Fibroblast of lung (primary cell): ENCODE data around the gene ITFG1. TPM values are rescaled to one million over a fixed set of nuclear protein-coding genes. Genes with fewer than 3 reads are reported as not detected.

Experiments
- DNase-seq, 2 donors: peaks; one replicate each; pipeline versions ENCODE4 v3.0.0 to v3.0.0-alpha.2; 2010; ENCODE audit warnings: low read depth in 2 of 2
- H2AFZ ChIP-seq: 2 replicates; pipeline ENCODE4 v1.5.1; 2012; ENCODE audit warnings: low read length, control low read depth, inconsistent platforms
- H3K27ac ChIP-seq: 2 replicates; pipeline ENCODE4 v1.5.1; 2011; ENCODE audit warnings: low read length, control low read depth; ENCODE audit not compliant: insufficient read depth
- H3K27me3 ChIP-seq: 2 replicates; pipeline ENCODE4 v1.5.1; 2011; ENCODE audit warnings: mild to moderate bottlenecking, low read length; ENCODE audit not compliant: control insufficient read depth, insufficient read depth
- H3K36me3 ChIP-seq: 2 replicates; pipeline ENCODE4 v1.5.1; 2011; ENCODE audit warnings: low read length; ENCODE audit not compliant: control insufficient read depth, insufficient read depth
- H3K4me1 ChIP-seq: 2 replicates; pipeline ENCODE4 v1.5.1; 2011; ENCODE audit warnings: low read length; ENCODE audit not compliant: control insufficient read depth, insufficient read depth; ENCODE audit errors: extremely low read depth
- H3K4me2 ChIP-seq: 2 replicates; pipeline ENCODE4 v1.5.1; 2011; ENCODE audit warnings: low read length, control low read depth; ENCODE audit not compliant: insufficient read depth; ENCODE audit errors: extremely low read depth
- H3K4me3 ChIP-seq, 4 experiments: fragments of 200-600 bp in 1 of 4; sonication (generic) in 1 of 4; replicated peaks in 1 of 4; 2 replicates each; pipeline ENCODE4 v1.5.1; 2011 to 2016; ENCODE audit warnings: low read length in 4 of 4, low read depth in 3 of 4, mild to moderate bottlenecking in 3 of 4, control low read depth in 2 of 4, inconsistent platforms in 1 of 4, mixed read lengths in 1 of 4; ENCODE audit not compliant: insufficient read depth in 1 of 4; ENCODE audit errors: control extremely low read depth in 1 of 4
- H3K79me2 ChIP-seq: 2 replicates; pipeline ENCODE4 v1.5.1; 2012; ENCODE audit warnings: mild to moderate bottlenecking, low read length, inconsistent platforms; ENCODE audit not compliant: control insufficient read depth, insufficient read depth
- H3K9ac ChIP-seq: 2 replicates; pipeline ENCODE4 v1.5.1; 2011; ENCODE audit warnings: mild to moderate bottlenecking, low read length, control low read depth; ENCODE audit not compliant: insufficient read depth
- H3K9me3 ChIP-seq: 2 replicates; pipeline ENCODE4 v1.5.1; 2012; ENCODE audit warnings: low read depth, low read length; ENCODE audit not compliant: control insufficient read depth, insufficient read depth
- H4K20me1 ChIP-seq: 2 replicates; pipeline ENCODE4 v1.5.1; 2011; ENCODE audit warnings: low read length; ENCODE audit not compliant: control insufficient read depth, insufficient read depth; ENCODE audit errors: extremely low read depth
- CTCF ChIP-seq, 2 donors: IDR thresholded peaks in 1 of 2; conservative IDR thresholded peaks in 1 of 2; 1 replicate in 1 of 2; 2 replicates in 1 of 2; pipeline ENCODE4 v1.5.1; 2011 to 2012; ENCODE audit warnings: low read length in 2 of 2, control low read depth in 1 of 2, inconsistent platforms in 1 of 2, low read depth in 1 of 2, mild to moderate bottlenecking in 1 of 2
- EZH2 ChIP-seq: IDR thresholded peaks from 2 replicates; pipeline ENCODE4 v1.5.1; 2012; ENCODE audit warnings: low read length, control low read depth, mild to moderate bottlenecking; ENCODE audit errors: missing control alignments
- polyA plus RNA-seq, 2 donors: library from polyadenylated mRNA; depleted of rRNA in 1 of 2; stranded (reverse) in 1 of 2; unstranded in 1 of 2; fragments of >200 nt; gene quantifications; 2 replicates each; pipeline ENCODE4 v1.2.1, GENCODE V29; 2011 to 2012; ENCODE audit warnings: missing spikeins in 1 of 2
- total RNA-seq: library from RNA; depleted of rRNA; stranded (reverse); fragments of >200 nt; gene quantifications from 2 replicates; pipeline ENCODE4 v1.2.1, GENCODE V29; 2014

The ITFG1 gene
- total and polyA plus RNA-seq, 2 donors (not counting 1 experiment from before 2014, with no cell fraction given): 96.1 to 111 TPM

GRCh38 chr16:47175152-47175551 is 285.7 kb downstream of the ITFG1 start:
- no peak overlapping the region for H3K27ac ChIP-seq
- DNase-seq: no peak
- no peaks in the 10 kb centered on the region for H3K9me3 ChIP-seq
- H3K27me3 ChIP-seq: no peaks in the 10 kb centered on the region
- TF ChIP-seq CTCF (conservative IDR thresholded peaks at IDR 0.05 in 1 of 2, IDR thresholded peaks at IDR 0.05 in 1 of 2; ENCODE audit: low read depth in 1 of 2, low read length in 2 of 2): no peak
- no peak for TF ChIP-seq EZH2
- no peaks in the 10 kb centered on the region for H3K4me1 ChIP-seq
- no peaks in the 10 kb centered on the region for H4K20me1 ChIP-seq
- H3K4me2 ChIP-seq: no peak overlapping the region
- H3K79me2 ChIP-seq: no peaks in the 10 kb centered on the region
- no peak overlapping the region for H3K4me3 ChIP-seq
- no peak overlapping the region for H2AFZ ChIP-seq
- no peak overlapping the region for H3K9ac ChIP-seq
- no peaks in the 10 kb centered on the region for H3K36me3 ChIP-seq

DNA sequence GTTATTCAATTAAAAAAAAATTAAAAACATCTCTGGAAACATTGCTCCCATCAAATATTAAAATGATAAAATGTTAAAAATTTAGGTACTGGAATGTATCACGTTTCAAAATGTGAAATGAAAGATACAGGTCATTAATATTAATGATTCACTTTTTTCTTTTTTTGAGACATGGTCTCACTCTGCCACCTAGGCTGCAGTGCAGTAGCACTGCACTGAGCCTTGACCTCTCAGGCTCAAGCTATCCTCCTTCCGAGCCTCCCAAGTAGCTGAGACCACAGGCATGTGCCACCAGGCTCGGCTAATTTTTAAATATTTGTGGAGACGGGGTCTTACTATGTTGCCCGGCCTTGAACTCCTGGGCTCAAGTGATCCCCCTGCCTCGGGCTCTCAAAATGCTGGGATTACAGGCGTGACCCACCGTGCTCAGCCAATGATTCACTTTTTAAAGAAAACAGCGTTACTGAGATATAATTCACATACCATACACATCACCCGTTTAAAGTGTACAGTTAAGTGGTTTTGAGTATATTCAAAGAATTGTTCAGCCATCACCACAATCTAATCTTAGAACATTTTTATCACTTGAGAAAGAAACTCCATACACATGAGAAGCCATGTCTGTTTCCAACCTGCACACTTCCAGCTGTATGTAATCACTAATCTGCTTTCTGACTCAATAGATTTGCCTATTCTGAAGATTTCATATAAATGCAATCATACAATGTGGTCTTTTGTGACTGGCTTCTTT is 298.0 kb downstream of the ITFG1 start:
- H3K4me2 ChIP-seq: no peak overlapping the region
- no peaks in the 10 kb centered on the region for H3K27me3 ChIP-seq
- peak in 1 of 2 donors; percentile 64 for DNase-seq

DNA sequence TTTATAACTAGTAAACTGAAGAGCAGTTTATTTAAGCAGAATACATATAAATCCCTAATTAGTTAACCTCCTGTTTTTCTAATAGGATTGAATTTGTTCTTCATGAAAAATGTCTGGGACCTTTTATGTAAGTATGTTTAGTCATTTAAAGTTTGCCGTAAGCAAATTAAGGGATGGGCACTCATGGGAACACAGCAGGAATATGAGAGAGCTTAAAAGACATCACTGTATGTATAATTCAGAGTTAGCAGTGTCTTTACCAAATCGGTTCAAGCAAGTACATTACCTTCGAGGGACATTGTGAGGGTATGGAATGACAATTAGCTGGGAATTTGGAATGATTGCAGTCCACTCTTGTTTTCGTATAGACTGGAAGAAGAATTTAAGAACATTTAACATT is 299.4 kb downstream of the ITFG1 start:
- TF ChIP-seq CTCF (conservative IDR thresholded peaks at IDR 0.05 in 1 of 2, IDR thresholded peaks at IDR 0.05 in 1 of 2; ENCODE audit: low read depth in 1 of 2, low read length in 2 of 2) (no peak), EZH2 (no peak)
- no peaks in the 10 kb centered on the region for H3K27me3 ChIP-seq
- H3K27ac ChIP-seq: no peak overlapping the region
- no peaks in the 10 kb centered on the region for H3K36me3 ChIP-seq
- H4K20me1 ChIP-seq: no peaks in the 10 kb centered on the region
- H3K4me1 ChIP-seq: no peaks in the 10 kb centered on the region
- DNase-seq: no peak
- no peak overlapping the region for H3K9ac ChIP-seq
- no peak overlapping the region for H3K4me2 ChIP-seq
- no peaks in the 10 kb centered on the region for H3K79me2 ChIP-seq
- no peaks in the 10 kb centered on the region for H3K9me3 ChIP-seq
- no peak overlapping the region for H3K4me3 ChIP-seq
- H2AFZ ChIP-seq: no peak overlapping the region

More for the DNA sequence above, 298.0 kb downstream of the ITFG1 start:
- H3K79me2 ChIP-seq: no peaks in the 10 kb centered on the region
- H3K27ac ChIP-seq: no peak overlapping the region
- no peak overlapping the region for H3K9ac ChIP-seq
- no peaks in the 10 kb centered on the region for H3K9me3 ChIP-seq
- no peaks in the 10 kb centered on the region for H3K36me3 ChIP-seq
- no peak overlapping the region for H2AFZ ChIP-seq
- H4K20me1 ChIP-seq: no peaks in the 10 kb centered on the region
- TF ChIP-seq CTCF (conservative IDR thresholded peaks at IDR 0.05 in 1 of 2, IDR thresholded peaks at IDR 0.05 in 1 of 2; ENCODE audit: low read depth in 1 of 2, low read length in 2 of 2): no peak
- no peak for TF ChIP-seq EZH2
- H3K4me1 ChIP-seq: no peaks in the 10 kb centered on the region
- H3K4me3 ChIP-seq: no peak overlapping the region
